ENCODE data around the gene RRM1. TPM values are rescaled to one million over a fixed set of nuclear protein-coding genes. Genes with fewer than 3 reads are reported as not detected.

RRM1 gene
- total RNA-seq, 4 donors from 2014 or later, result 33.1 to 67.4 (median 43.6) TPM

- Histone ChIP-seq H3K27ac (peak overlapping the region; percentile 15 to 72 (median 62)), H3K9me3 (no peaks in the 10 kb centered on the region), H3K4me1 (peaks cover 19 to 74% (median 22%) of the 10 kb centered on the region in 3 donors), H3K36me3 (peaks cover 0 to 10% of the 10 kb centered on the region in 2 donors), H3K4me3 (no peak overlapping the region), H3K27me3 (no peaks in the 10 kb centered on the region)
- TF ChIP-seq EP300 (IDR thresholded peaks at IDR 0.05) (no peak), CTCF (IDR thresholded peaks at IDR 0.05) (peak in 1 of 4 experiments; percentile 5), POLR2AphosphoS5 (IDR thresholded peaks at IDR 0.05) (no peak), POLR2A (IDR thresholded peaks at IDR 0.05) (no peak)
- 28 to 42% methylated on average over 2 of the region's 2 CpGs for WGBS, 2 donors (ENCODE audit: low coverage in 1 of 2)
- peak; percentile 57 for ATAC-seq
These were observed 28.8 kb upstream of the RRM1 start for GRCh38 chr11:4065601-4066377.

DNA sequence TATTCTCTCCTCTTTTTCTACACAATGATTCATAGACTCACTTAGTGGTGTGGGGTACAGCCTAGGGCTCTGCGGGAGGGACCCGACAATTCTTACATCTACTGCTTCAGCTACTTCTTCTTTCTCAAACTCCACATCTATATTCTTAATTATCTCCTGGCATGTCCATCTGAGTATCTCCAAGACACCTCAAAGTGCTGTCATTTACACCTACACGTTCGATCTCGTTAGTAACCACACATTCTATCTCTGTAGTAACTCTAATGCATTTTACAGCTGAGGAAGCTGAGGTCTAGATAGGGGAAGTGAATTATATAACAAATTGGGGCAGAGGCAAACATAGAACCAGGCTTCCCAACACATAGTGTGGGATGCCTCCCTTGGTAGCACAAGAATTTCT lies 27.7 kb upstream of the RRM1 start:
- TF ChIP-seq POLR2AphosphoS5 (IDR thresholded peaks at IDR 0.05), result no peak
- no peak for TF ChIP-seq CTCF (IDR thresholded peaks at IDR 0.05)
- no peak for TF ChIP-seq POLR2A (IDR thresholded peaks at IDR 0.05)
- no peak for TF ChIP-seq EP300 (IDR thresholded peaks at IDR 0.05)
- Histone ChIP-seq H3K4me3 (no peak overlapping the region), H3K9me3 (no peaks in the 10 kb centered on the region), H3K4me1 (peaks cover 21 to 75% (median 25%) of the 10 kb centered on the region in 3 donors), H3K27me3 (no peaks in the 10 kb centered on the region), H3K36me3 (no peaks in the 10 kb centered on the region), H3K27ac (peak overlapping the region in 2 of 4 donors; percentile 67 to 72)
- WGBS, 2 donors (ENCODE audit: low coverage in 1 of 2), result 73 to 100% methylated on average over 2 to 5 of the region's 5 CpGs
- no peak for ATAC-seq

DNA sequence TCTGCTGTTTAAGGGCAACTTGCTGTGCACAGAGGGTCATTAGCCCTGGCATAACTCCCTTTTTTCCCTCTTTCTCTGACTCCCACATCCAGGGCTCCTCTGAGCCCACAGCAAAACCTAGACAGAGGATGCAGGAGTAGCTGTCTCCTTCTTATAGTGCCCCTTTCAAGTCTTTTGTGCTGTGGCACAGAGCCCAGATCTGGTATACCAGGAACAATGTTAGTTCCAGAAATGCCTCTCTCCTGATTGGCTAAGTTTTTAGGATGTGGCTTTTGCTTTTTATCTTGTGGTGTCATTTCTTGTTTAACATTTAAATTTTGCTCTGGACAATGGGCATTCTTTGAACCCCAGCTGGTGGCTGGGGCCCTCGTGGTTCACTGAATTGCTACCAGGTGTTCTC lies 25.6 kb upstream of the RRM1 start:
- Histone ChIP-seq H3K4me1 (peaks cover 25 to 81% (median 27%) of the 10 kb centered on the region in 3 donors), H3K27ac (peak overlapping the region in 1 of 4 donors; percentile 20), H3K27me3 (no peaks in the 10 kb centered on the region), H3K9me3 (no peaks in the 10 kb centered on the region), H3K36me3 (peaks cover 0 to 9% of the 10 kb centered on the region in 2 donors), H3K4me3 (no peak overlapping the region)
- TF ChIP-seq POLR2A (IDR thresholded peaks at IDR 0.05) (no peak), CTCF (IDR thresholded peaks at IDR 0.05) (no peak), EP300 (IDR thresholded peaks at IDR 0.05) (no peak), POLR2AphosphoS5 (IDR thresholded peaks at IDR 0.05) (no peak)
- WGBS, 2 donors (ENCODE audit: low coverage in 1 of 2), result 43% methylated on average over 1 of the region's 1 CpG; no CpG with 5 or more reads in 1 of the 2 donors
- ATAC-seq, result no peak

DNA sequence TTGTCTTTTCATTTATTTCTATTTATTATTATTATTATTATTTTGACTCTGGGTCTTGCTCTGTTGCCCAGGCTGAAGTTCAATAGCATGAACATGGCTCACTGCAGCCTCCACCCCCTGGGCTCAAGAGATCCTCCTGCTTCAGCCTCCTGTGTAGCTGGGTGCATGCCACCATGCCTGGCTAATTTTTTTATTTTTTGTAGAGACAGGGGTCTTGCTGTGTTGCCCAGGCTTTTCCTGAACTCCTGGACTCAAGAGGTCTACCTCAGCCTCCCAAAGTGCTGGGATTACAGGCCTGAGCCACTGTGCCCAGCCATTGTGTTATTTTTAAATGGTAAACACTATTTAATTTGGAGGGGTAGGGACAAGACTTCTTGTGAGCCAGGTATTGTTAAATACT lies 23.3 kb upstream of the RRM1 start:
- Histone ChIP-seq H3K36me3 (peaks cover 0 to 19% of the 10 kb centered on the region in 2 donors), H3K27ac (peak overlapping the region in 2 of 4 donors; percentile 26 to 42), H3K27me3 (no peaks in the 10 kb centered on the region), H3K9me3 (no peaks in the 10 kb centered on the region), H3K4me3 (no peak overlapping the region), H3K4me1 (peaks cover 9 to 57% (median 10%) of the 10 kb centered on the region in 3 donors)
- ATAC-seq, result no peak
- no peak for TF ChIP-seq POLR2A (IDR thresholded peaks at IDR 0.05)
- no peak for TF ChIP-seq POLR2AphosphoS5 (IDR thresholded peaks at IDR 0.05)
- no peak for TF ChIP-seq CTCF (IDR thresholded peaks at IDR 0.05)
- TF ChIP-seq EP300 (IDR thresholded peaks at IDR 0.05), result no peak

DNA sequence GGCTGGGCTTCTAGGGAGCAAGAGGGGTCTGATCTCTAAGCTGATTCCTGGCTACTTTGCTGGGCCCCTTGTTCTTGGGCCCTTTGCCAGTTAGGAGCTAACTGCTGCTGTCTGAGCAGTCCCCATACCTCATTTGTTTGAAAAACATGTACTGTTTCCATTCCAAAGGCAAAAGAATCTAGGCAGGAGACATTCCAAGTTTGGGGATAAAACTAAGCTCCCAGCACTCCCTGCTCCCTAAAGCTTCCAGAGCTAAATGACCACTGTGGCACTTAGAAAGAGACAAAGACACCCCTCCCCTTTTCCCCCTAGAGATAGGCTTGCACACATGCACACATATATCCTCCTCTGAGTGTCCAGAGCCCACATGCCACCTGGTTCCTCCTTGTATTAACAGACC lies 22.7 kb upstream of the RRM1 start:
- TF ChIP-seq POLR2AphosphoS5 (IDR thresholded peaks at IDR 0.05) (no peak), POLR2A (IDR thresholded peaks at IDR 0.05) (no peak), EP300 (IDR thresholded peaks at IDR 0.05) (no peak), CTCF (IDR thresholded peaks at IDR 0.05) (no peak)
- no peaks in the 10 kb centered on the region for H3K27me3 ChIP-seq
- peaks cover 0 to 19% of the 10 kb centered on the region in 2 donors for H3K36me3 ChIP-seq
- peak overlapping the region; percentile 26 to 61 (median 36) for H3K27ac ChIP-seq
- H3K4me3 ChIP-seq, result no peak overlapping the region
- ATAC-seq, result no peak
- peaks cover 9 to 51% (median 10%) of the 10 kb centered on the region in 3 donors for H3K4me1 ChIP-seq
- no peaks in the 10 kb centered on the region for H3K9me3 ChIP-seq

Measured in gastroesophageal sphincter (tissue), 4 donors.